Hepatic stellate cell (primary cell): ENCODE measurements around the gene PARP2.
"Not testable (repeated sequence)": the region's sequence is repeated elsewhere in the genome, so short reads cannot be mapped to it uniquely, and the experiment has no call there.

ENCODE experiments used
- DNase-seq: peaks from one replicate; pipeline ENCODE4 v3.0.0; 2011; ENCODE audit warnings: low spot score

PARP2 gene

GRCh38 chr14:20343092-20343861 is at the start of gene PARP2:
PARP2 (plus strand) TSS chr14:20343635; CDS start chr14:20343642, 7 bp downstream.
- peak; percentile 93 for DNase-seq

- no peak for DNase-seq
Observed at GRCh38 chr14:20294636-20295035, 48.8 kb upstream of the PARP2 start.

DNA sequence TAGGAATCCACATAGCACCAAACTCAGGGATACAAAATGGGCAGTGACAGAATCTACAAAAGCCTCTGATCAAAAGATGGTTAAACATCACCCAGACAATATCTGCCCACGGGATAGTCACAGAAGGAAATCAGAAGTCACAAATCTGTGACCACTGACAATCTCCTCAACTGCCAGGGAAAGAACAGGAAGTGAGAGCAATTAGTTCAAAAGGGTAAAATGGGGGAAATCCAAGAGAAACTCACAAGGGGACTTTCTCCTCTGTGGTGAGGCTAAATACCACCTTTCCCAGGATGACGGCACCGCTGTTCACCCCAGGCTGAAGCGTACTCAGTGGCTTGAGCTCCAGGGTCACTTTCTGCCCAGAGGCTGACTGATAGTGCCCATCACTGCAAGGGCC is 48.4 kb upstream of the PARP2 start:
- no peak for DNase-seq

DNA sequence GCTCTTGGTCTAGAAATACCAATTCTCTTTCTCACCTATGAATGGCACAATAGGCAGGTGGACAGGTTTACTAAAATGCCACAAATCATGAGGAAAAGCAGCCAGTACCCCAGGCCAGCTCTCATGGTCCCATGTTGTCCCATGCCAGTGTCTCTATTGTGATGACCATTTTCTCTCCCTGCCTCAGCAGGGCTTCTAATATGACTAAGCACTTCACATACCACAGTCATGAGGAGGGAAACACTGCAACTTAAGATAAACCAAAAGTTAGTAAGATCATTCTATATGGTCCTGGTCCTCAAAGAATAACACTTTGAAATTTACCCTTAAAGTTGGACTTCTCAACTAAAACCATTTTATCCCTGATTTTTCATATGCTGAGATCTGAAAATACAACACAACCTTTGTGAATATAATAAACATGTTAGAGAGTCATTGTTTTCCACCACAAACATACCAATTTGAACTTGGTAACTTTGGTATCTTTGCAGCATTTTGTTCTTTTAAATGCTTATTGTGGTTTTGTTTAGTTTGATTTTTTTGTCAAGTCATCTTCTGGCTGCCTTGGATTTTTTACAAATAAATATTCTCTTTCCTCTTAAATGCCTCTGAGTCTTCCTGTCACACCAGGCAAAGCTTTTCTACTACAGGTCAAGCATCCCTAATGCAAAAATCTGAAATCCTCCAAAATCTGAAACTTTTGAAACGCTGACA is 41.2 kb upstream of the PARP2 start:
- peak; percentile 33 for DNase-seq

- DNase-seq = peak; percentile 83
Observed at GRCh38 chr14:20305265-20306078, 38.0 kb upstream of the PARP2 start, which contains the start of gene TTC5. TTC5 (minus strand) TSS chr14:20305951; CDS start chr14:20305937, 14 bp downstream.

DNA sequence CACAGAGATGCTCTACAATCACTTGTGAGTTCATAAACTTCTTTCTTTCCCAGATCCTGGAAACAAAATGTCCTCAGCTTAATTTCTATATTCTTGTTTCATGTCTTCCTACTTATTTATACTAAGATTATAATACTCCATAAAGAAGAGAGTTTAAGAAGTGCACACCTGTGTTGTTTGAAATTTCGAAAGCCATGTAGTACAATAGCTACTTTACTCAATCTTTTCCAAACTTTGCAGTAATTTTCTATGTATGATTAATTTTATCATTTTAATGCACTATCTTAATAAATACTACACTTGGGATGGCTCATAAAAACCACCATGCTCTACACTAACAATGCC is 37.4 kb upstream of the PARP2 start:
- no peak for DNase-seq

- no peak for DNase-seq
Observed at GRCh38 chr14:20314026-20314425, 29.4 kb upstream of the PARP2 start.

DNA sequence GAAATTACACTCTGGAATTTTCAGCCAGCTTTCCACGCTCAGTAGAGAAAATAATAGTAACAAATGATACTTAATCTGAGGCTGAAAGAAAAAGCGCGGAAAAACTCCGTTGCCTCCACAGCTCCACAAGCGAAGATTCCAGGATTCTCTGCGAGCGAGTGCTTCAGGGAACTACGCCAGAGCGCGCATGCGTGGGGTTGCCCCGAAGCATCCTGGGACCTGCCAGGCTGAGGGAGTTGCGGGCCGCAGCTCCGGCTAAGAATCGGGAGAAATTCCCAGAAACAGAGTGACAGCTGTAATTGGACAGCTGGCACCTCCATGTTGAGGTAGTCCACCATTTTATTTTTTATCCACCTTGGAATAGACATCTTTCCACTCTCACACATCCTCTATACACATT is 25.7 kb upstream of the PARP2 start:
- no peak for DNase-seq

DNA sequence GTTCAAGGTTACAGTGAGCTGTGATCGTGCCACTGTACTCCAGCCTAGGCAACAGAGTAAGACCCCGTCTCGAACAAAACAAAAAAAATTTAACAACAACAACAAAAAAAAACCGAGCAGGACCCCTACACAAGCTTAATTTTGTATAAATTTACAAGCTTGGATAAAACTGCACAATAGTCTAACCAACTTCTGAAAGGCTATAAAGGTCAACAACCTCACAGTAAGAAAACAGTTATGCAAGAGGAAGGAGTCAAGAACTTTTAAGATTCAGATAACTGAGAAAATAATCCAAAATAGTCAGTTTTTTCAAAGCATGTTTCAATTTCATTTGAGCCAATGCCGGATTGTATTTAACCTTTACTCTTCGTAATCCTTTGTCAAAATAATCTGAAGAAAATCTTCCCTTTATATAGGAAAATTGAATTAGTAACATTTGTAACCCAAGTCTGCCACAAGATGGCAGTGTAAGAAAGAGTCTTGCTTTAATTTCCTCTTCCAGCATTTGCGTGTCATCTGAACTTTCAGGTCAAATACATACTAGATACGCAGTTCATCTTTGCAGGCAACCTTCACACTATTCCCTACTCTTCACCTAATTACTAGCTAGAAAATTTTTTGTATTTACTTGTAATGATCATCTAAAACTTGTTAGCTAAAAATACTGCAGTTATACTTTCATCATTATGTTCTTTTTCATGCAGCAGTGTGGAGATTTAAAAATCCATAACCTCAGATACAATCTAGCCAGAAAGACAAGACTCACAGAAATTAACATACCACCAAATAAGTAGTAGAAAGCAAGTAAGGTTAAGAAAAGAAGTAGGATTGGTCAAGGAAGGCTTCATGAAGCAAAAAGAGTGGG is 16.2 kb upstream of the PARP2 start:
- DNase-seq = peak; percentile 55

- no peak for DNase-seq
Observed at GRCh38 chr14:20328705-20329104, 14.7 kb upstream of the PARP2 start.

DNA sequence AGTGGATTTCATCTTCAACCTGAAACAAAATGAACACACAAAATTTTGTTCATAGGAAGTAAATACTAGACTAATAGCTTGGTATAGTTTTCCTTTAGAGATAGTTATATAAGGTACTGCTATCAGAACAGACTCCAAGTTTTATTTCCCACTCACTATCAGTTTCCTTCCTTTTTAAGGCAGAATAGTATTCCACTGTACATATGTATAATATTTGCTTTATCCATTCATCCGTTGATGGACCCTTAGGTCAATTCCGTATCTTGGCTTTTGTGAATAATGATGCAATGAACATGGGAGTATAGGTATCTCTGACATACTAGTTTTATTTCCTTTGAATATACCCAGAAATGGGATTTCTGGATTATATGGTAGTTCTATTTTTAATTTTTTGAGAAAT is 14.1 kb upstream of the PARP2 start:
- DNase-seq = no peak

- no peak for DNase-seq
Observed at GRCh38 chr14:20331053-20331613, 12.3 kb upstream of the PARP2 start.

- peak; percentile 40 for DNase-seq
Observed at GRCh38 chr14:20332431-20332787, 11.0 kb upstream of the PARP2 start.

- DNase-seq = peak; percentile 85
Observed at GRCh38 chr14:20332788-20333493, 10.5 kb upstream of the PARP2 start, which contains the start of gene CCNB1IP1. CCNB1IP1 (minus strand) TSS chr14:20333279; CDS start chr14:20316523, 16,756 bp downstream.

- no peak for DNase-seq
Observed at GRCh38 chr14:20333494-20333841, 10.0 kb upstream of the PARP2 start.

DNA sequence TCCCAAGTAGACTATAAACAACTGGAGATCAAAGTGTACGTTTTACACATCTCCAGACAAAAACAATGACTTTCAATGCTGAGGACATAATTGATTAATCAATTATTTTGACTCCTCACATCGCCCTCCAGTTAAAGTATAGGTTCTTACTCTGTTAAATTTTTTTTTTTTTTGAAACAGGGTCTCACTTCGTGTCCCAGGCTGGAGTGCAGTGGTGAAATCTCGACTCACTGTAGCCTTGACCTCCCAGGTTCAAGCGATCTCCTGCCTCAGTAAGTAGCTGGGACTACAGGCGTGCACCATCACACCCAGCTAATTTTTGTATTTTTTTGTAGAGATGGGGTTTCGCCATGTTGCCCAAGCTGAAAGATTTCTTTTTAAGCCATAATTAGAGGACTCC is 9.4 kb upstream of the PARP2 start:
- DNase-seq = no peak

GRCh38 chr14:20341032-20341431 is 2.4 kb upstream of the PARP2 start:
- not testable (repeated sequence) for DNase-seq

DNA sequence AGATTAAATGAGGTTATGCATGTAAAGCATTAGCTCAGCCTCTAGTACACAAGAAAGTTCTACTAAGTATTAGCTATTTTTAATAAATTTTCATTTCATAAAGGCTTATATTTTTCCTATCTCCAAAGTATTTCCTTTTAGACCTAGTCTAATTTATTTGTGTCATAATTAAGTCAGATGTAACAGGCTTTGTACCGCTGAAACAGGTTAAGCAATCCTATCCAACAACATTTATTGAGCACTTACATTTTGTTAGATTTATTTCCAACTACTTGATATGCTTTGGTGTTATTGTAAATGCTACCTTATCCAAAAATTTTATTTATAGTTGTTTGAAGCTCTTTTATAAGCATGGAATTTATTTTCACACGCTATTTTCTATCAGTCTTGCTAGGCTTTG is 1.8 kb upstream of the PARP2 start:
- no peak for DNase-seq

- no peak for DNase-seq
Observed at GRCh38 chr14:20343862-20344220, 406 bp downstream of the PARP2 start.

- no peak for DNase-seq
Observed at GRCh38 chr14:20345366-20345765, 1.9 kb downstream of the PARP2 start.

- no peak for DNase-seq
Observed at GRCh38 chr14:20346713-20347112, 3.3 kb downstream of the PARP2 start.
